GM19099 (cell line): ENCODE measurements around the gene SNX25.

Experiments used
- POLR2A ChIP-seq: IDR thresholded peaks from 3 replicates; pipeline ENCODE4 v1.6.1; 2011; ENCODE audit warnings: low read depth; ENCODE audit not compliant: insufficient read length; ENCODE audit errors: extremely low read depth

The SNX25 gene

GRCh38 chr4:185412412-185412811, 203.0 kb downstream of the SNX25 start:
- no peak for TF ChIP-seq POLR2A
